ENCODE measurements around the gene VIPR2.
"Not testable (repeated sequence)": the region's sequence is repeated elsewhere in the genome, so short reads cannot be mapped to it uniquely, and the experiment has no call there.

VIPR2 gene

GRCh38 chr7:159140170-159140910 lies 4.3 kb downstream of the VIPR2 start:
- no peak for DNase-seq (ENCODE audit: extremely low read depth in 1 of 2, low read depth in 1 of 2)

- no peak for DNase-seq (ENCODE audit: extremely low read depth in 1 of 2, low read depth in 1 of 2)
These were observed 5.0 kb downstream of the VIPR2 start for GRCh38 chr7:159139639-159140038.

DNA sequence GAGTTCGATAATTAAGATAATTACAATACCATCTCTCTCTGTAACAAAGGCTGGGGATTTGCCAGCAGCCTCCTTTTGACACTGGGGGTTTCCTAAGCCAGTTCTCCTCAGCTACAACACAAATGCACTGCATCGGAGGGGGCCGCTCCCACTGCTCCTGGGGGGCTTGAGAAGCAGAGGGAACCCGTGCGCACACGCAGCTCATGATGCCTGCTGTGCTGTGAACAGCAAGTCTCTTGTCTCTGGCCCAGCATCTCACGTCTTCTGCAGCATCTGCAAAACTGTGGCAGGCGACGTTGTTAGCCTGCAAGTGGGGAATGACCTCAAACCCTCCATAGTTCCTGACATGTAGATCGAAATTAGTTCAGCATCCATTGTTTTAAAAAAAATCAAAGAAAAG lies 5.5 kb downstream of the VIPR2 start:
- DNase-seq (ENCODE audit: extremely low read depth in 1 of 2, low read depth in 1 of 2) = no peak

- no peak for DNase-seq (ENCODE audit: extremely low read depth in 1 of 2, low read depth in 1 of 2)
These were observed 6.2 kb downstream of the VIPR2 start for GRCh38 chr7:159138508-159138907.

DNA sequence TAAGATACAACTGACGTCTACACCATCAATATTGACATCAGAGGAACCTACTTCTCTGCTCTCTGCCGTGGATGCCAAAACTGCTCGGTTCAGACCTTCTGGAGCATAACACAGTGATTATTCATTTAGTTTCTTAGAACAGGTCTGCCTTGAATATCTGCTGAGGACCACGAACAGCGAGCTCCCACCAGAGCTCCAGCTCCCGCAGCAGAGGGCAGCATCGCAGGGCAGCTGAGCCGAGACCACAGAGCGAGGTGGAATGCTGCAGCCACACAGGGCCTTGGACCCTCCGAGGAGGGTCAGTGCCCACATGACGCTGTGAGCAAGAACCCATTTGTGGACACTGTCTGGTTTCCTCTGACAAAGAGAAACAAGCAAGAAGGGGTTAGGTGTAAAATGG lies 6.8 kb downstream of the VIPR2 start:
- no peak for DNase-seq (ENCODE audit: extremely low read depth in 1 of 2, low read depth in 1 of 2)

- DNase-seq (ENCODE audit: extremely low read depth in 1 of 2, low read depth in 1 of 2) = no peak
These were observed 7.8 kb downstream of the VIPR2 start for GRCh38 chr7:159136846-159137245.

- DNase-seq (ENCODE audit: extremely low read depth in 1 of 2, low read depth in 1 of 2) = no peak
These were observed 8.2 kb downstream of the VIPR2 start for GRCh38 chr7:159136442-159136841.

GRCh38 chr7:159136013-159136412 lies 8.7 kb downstream of the VIPR2 start:
- DNase-seq (ENCODE audit: extremely low read depth in 1 of 2, low read depth in 1 of 2) = no peak

DNA sequence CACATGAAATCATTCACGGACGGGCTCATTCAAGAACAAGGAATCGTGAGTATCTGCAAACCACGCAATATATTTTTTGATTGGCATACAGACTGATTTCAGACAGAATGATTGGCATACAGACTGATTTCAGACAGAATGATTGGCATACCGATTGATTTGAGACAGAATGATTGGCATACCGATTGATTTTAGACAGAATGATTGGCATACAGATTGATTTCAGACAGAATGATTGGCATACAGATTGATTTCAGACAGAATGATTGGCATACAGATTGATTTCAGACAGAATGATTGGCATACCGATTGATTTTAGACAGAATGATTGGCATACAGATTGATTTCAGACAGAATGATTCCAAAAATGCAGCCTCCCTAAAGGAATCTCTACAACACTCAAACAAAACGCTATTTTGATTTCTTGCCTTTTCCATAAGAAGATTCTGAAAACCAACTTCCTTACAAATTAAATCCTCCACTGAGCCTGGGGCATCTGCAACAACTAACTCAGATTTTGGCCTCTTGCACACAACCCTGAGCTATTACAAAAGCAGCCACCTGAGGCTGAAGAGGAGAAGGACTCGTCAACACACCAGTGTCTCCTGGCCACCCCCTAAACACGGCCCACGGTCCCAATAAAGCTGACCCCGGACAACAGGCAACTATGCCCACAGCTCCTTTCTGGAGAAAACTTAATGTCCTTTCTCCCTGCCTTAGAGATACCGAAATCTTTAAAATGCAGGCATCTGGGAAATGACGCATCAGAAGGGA lies 11.8 kb downstream of the VIPR2 start:
- not testable (repeated sequence) for DNase-seq (ENCODE audit: extremely low read depth in 1 of 2, low read depth in 1 of 2)

DNA sequence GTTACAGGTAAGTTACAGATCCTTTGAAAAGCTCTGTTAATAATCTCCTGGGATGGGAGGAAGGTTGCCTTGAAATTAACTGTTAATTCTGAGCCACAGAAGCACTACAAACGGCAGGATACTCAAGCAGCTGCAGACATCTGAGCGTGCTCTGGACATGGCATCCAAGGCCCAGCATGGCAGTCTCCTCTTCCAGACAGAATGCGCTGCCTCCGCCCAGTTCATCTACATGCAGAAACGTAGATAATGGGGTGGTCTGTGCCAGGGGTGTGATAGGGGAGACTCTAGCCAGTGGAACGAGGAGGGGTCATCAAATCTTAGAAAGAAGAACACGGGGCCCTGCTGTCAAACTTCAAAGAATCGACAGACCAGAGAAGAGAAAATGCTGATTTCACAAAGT lies 13.8 kb downstream of the VIPR2 start:
- DNase-seq (ENCODE audit: extremely low read depth in 1 of 2, low read depth in 1 of 2) = no peak

GRCh38 chr7:159130199-159130775 lies 14.4 kb downstream of the VIPR2 start:
- no peak for DNase-seq (ENCODE audit: extremely low read depth in 1 of 2, low read depth in 1 of 2)

DNA sequence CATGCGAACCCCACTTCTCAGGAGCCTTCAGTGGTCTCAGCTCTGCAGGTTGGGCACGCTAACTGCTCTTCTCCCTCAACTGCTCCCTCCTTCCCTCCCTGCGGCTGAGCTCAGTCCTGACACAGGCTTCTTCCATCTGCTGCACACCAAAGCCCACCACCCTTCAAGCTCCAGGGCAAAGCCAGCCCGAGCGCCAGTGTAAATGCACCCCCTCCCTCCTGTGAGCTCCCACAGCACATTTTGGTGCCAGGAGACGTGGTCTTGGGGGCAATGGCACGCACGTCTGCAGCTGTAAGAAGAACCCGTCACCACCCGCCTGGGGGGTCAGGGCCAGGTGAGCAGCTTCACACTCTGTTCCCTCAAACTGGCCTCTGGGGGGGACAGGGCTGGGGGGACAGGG lies 15.9 kb downstream of the VIPR2 start:
- no peak for DNase-seq (ENCODE audit: extremely low read depth in 1 of 2, low read depth in 1 of 2)

- no peak for DNase-seq (ENCODE audit: extremely low read depth in 1 of 2, low read depth in 1 of 2)
These were observed 16.7 kb downstream of the VIPR2 start for GRCh38 chr7:159127691-159128642.

GRCh38 chr7:159126311-159127260 lies 18.1 kb downstream of the VIPR2 start:
- no peak for DNase-seq (ENCODE audit: extremely low read depth in 1 of 2, low read depth in 1 of 2)

DNA sequence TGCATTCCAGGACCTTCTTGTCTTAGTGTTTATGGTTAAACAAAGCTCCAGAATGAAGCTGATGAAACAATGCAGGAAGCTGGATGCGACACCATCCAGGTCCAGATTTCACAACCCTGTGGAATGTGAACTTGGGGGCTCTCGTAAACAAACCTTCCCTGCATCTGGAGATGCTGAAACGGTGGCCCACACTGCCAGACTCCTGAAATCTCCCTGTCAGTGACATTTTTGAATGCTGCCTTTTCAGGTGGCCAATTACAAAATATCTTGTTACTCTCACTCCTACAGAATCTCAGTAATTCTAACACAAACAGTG lies 18.8 kb downstream of the VIPR2 start:
- no peak for DNase-seq (ENCODE audit: extremely low read depth in 1 of 2, low read depth in 1 of 2)

DNA sequence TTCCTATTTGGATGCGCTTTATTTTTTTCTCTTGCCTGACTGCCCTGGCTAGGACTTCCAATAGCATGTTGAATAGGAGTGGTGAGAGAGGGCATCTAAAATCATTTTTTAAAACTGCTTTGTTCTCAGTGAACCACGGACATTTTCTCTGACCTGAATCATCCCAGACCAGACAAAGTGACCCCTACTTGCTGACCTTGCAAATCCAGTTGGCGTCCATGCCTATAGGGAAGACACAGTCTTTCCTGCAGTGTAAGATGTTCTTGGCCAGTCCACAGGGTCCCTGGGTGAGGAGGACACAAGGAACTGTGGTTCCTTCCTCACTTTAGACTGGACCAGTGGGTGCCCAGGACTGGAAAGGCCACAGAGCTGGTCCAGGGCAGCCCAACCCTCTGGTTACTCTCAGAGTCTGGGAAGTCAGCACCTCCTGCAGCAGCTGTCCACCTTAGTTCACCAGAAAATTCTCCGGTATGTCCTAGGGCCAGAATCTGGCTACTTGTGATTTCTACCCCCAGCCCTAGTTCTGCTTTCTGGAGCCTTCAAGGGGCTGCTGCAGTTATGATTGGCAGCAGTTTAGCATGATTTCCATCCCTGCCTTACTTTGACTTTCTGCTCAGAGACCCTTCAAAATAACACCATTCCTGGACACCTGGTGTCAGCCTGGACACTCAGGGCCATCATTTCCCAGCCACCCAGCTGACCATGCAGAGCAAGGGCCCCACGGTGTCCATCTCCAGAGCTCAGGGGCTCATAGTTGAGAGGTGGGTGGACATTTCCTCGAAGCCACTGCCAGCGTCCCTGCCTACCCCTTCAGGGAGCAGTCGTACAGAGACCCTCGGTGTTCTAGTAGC lies 19.3 kb downstream of the VIPR2 start:
- DNase-seq (ENCODE audit: extremely low read depth in 1 of 2, low read depth in 1 of 2) = no peak

- not testable (repeated sequence) for DNase-seq (ENCODE audit: extremely low read depth in 1 of 2, low read depth in 1 of 2)
These were observed 20.9 kb downstream of the VIPR2 start for GRCh38 chr7:159123793-159124192.

DNA sequence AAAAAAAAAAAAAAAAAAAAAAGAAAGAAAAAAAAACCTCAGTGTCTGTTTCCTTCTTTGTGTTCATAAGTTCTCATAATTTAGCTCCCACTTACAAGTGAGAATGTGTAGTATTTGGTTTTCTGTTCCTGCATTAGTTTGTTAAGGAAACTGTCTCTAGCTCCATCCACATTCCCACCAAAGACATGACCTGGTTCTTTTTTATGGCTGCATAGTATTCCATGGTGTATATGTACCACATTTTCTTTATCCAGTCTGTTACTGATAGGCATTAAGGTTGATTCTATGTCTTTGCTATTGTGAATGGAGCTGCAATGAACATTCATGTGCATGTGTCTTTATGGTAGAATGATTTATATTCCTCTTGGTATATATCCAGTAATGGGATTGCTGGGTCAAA lies 21.4 kb downstream of the VIPR2 start:
- DNase-seq (ENCODE audit: extremely low read depth in 1 of 2, low read depth in 1 of 2) = not testable (repeated sequence)

DNA sequence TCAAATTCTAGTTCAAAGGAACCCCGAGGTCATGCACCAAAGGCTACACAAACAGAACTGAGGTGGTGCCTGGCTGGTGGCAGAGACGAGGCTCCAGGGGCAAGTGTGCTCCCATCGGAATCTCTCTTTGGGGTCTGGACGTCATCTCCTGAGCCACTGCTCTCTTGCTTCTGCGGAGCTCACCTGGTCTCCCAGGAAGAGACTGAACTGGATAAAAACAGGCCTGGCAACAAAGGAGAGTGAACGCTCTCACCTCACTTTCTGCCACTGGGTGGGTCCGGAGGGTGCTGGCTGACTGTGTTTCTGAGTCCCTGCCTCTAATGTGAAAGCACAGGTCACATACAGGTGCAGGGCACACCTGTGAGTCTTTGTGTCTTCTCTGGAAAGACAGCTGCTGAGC lies 22.4 kb downstream of the VIPR2 start:
- no peak for DNase-seq (ENCODE audit: extremely low read depth in 1 of 2, low read depth in 1 of 2)
